Endodermal cell (in vitro differentiated cells): ENCODE results near the gene COL4A2. TPM values are rescaled to one million over a fixed set of nuclear protein-coding genes. Genes with fewer than 3 reads are reported as not detected.

Experiments used
- DNase-seq: peaks from one replicate; pipeline ENCODE4 v3.0.0-alpha.2; 2017
- H3K27ac ChIP-seq: 2 replicates; pipeline ENCODE4 v1.5.1; 2013; ENCODE audit warnings: mild to moderate bottlenecking, low read depth, low read length, moderate library complexity
- H3K27me3 ChIP-seq: 2 replicates; pipeline ENCODE4 v1.6.1; 2013; ENCODE audit warnings: mild to moderate bottlenecking, low read length, moderate library complexity; ENCODE audit not compliant: insufficient read depth, control insufficient read depth, poor library complexity, severe bottlenecking
- H3K36me3 ChIP-seq: 2 replicates; pipeline ENCODE4 v1.7.0; 2013; ENCODE audit warnings: mild to moderate bottlenecking, low read length, moderate library complexity; ENCODE audit not compliant: control insufficient read depth, insufficient read depth
- H3K4me1 ChIP-seq: one replicate; pipeline ENCODE4 v1.7.0; 2013; ENCODE audit warnings: low read length; ENCODE audit not compliant: control insufficient read depth, insufficient read depth
- H3K4me3 ChIP-seq: 2 replicates; pipeline ENCODE4 v1.5.1; 2013; ENCODE audit warnings: mild to moderate bottlenecking, low read length, moderate library complexity
- H3K9ac ChIP-seq: 2 replicates; pipeline ENCODE4 v1.6.1; 2013; ENCODE audit warnings: mild to moderate bottlenecking, low read length, moderate library complexity; ENCODE audit not compliant: poor library complexity, severe bottlenecking; ENCODE audit errors: extremely low read depth
- H3K9me3 ChIP-seq: 2 replicates; pipeline ENCODE4 v1.6.1; 2013; ENCODE audit warnings: mild to moderate bottlenecking, low read length, moderate library complexity; ENCODE audit not compliant: control insufficient read depth
- H3K27ac Mint-ChIP-seq: 2 replicates; pipeline ENCODE4 v1.8.0; 2020; ENCODE audit warnings: mixed read lengths
- H3K27me3 Mint-ChIP-seq: 2 replicates; pipeline ENCODE4 v1.8.0; 2021; ENCODE audit warnings: mild to moderate bottlenecking, mixed read lengths; ENCODE audit not compliant: insufficient read depth
- H3K36me3 Mint-ChIP-seq: 2 replicates; pipeline ENCODE4 v1.8.0; 2020; ENCODE audit warnings: low read depth, mixed read lengths
- H3K4me1 Mint-ChIP-seq: 2 replicates; pipeline ENCODE4 v1.8.0; 2020; ENCODE audit warnings: mixed read lengths
- H3K4me3 Mint-ChIP-seq: 2 replicates; pipeline ENCODE4 v1.8.0; 2020; ENCODE audit warnings: mild to moderate bottlenecking, moderate library complexity, mixed read lengths
- H3K9me3 Mint-ChIP-seq: 2 replicates; pipeline ENCODE4 v1.8.0; 2020; ENCODE audit warnings: mild to moderate bottlenecking, mixed read lengths
- WGBS, 2 experiments: methylation state at CpG; one replicate each; pipeline versions ENCODE4 v1.1.5 to v1.1.7; 2013; ENCODE audit warnings: missing lambda C conversion rate in 2 of 2, mixed read lengths in 1 of 2; ENCODE audit not compliant: insufficient coverage in 1 of 2, insufficient read length in 1 of 2; 5-methylcytosine and 5-hydroxymethylcytosine counted together
- total RNA-seq, 2 donors: library from RNA; stranded (reverse); fragmentation: NEBNext Ultra II Directional in 1 of 2; extraction: Animal tissue kit (Norgen Biotek cat#: 25700) in 1 of 2; gene quantifications; 2 replicates in 1 of 2; 3 replicates in 1 of 2; pipeline ENCODE4 v1.2.1, GENCODE V29; 2021
- TF ChIP-seq, protein P1 (sequence below): fragments of 200-600 bp; sonication (generic); conservative IDR thresholded peaks from 2 replicates; pipeline ENCODE4 v1.5.0; 2021; ENCODE audit warnings: antibody characterized with exemption, mild to moderate bottlenecking

The COL4A2 gene
- total RNA-seq, 2 donors from 2014 or later: 388 to 398 TPM

DNA sequence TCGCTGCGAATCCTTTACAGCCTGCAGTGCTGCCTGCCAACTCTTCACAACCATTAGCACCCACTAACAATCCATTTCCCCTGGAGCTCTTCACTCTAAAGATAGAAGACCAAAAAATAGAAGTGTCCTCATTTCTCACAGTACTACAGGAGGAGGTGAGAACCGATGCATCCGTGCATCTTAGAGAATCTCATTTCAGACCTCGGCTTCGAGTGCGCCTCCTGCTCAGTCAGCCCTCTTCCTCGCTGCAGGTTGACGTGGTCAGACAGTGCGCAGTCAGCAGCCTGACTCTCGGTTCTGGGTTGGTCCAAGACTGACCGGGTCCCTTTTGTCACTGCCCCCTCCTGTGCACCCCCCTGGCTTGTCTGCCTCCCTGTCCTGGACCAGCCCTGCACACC, 169.1 kb downstream of the COL4A2 start:
- H3K36me3 Mint-ChIP-seq: peaks cover 86% of the 10 kb centered on the region
- peaks cover 11% of the 10 kb centered on the region for H3K4me1 Mint-ChIP-seq
- H3K27ac ChIP-seq: no peak overlapping the region
- no peaks in the 10 kb centered on the region for H3K9me3 Mint-ChIP-seq
- TF ChIP-seq, protein P1, sequence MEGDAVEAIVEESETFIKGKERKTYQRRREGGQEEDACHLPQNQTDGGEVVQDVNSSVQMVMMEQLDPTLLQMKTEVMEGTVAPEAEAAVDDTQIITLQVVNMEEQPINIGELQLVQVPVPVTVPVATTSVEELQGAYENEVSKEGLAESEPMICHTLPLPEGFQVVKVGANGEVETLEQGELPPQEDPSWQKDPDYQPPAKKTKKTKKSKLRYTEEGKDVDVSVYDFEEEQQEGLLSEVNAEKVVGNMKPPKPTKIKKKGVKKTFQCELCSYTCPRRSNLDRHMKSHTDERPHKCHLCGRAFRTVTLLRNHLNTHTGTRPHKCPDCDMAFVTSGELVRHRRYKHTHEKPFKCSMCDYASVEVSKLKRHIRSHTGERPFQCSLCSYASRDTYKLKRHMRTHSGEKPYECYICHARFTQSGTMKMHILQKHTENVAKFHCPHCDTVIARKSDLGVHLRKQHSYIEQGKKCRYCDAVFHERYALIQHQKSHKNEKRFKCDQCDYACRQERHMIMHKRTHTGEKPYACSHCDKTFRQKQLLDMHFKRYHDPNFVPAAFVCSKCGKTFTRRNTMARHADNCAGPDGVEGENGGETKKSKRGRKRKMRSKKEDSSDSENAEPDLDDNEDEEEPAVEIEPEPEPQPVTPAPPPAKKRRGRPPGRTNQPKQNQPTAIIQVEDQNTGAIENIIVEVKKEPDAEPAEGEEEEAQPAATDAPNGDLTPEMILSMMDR: no peak
- H3K4me3 ChIP-seq: no peak overlapping the region
- H3K4me1 ChIP-seq: no peaks in the 10 kb centered on the region
- no peaks in the 10 kb centered on the region for H3K27me3 Mint-ChIP-seq
- H3K9ac ChIP-seq: no peak overlapping the region
- peaks cover 94% of the 10 kb centered on the region for H3K36me3 ChIP-seq
- 94 to 98% methylated on average over 12 of the region's 12 CpGs for WGBS, 2 experiments
- peak overlapping the region; percentile 82 for H3K27ac Mint-ChIP-seq
- H3K9me3 ChIP-seq: no peaks in the 10 kb centered on the region
- H3K27me3 ChIP-seq: no peaks in the 10 kb centered on the region
- no peak for DNase-seq
- H3K4me3 Mint-ChIP-seq: no peak overlapping the region

DNA sequence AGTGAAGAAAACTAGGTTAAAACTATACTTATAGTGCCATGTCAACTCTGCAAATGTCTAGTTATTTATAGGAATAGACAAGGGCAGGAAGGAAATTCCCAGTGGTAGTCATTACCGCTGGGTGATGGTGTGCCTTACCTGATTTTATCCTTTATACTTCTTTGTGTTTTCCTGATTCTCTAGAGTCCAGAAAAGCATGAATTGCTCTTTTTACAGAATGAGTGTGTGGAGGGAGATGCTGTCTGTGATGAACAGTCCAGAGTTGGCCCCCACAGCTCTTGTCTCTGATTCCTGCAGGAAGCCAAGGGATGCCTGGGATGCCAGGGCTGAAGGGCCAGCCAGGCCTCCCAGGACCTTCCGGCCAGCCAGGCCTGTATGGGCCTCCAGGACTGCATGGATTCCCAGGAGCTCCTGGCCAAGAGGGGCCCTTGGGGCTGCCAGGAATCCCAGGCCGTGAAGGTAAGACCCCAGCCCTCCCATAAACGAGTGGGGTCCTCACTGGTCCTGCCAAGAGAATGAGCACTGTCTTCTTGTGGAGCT, 170.7 kb downstream of the COL4A2 start:
- TF ChIP-seq, protein P1: no peak
- Mint-ChIP-seq H3K36me3 (peaks cover 86% of the 10 kb centered on the region), H3K9me3 (no peaks in the 10 kb centered on the region), H3K27me3 (no peaks in the 10 kb centered on the region), H3K27ac (no peak overlapping the region), H3K4me1 (peaks cover 11% of the 10 kb centered on the region), H3K4me3 (no peak overlapping the region)
- H3K9me3 ChIP-seq: no peaks in the 10 kb centered on the region
- no peak overlapping the region for H3K4me3 ChIP-seq
- H3K9ac ChIP-seq: no peak overlapping the region
- no peaks in the 10 kb centered on the region for H3K27me3 ChIP-seq
- DNase-seq: no peak
- H3K27ac ChIP-seq: no peak overlapping the region
- H3K36me3 ChIP-seq: peaks cover 92% of the 10 kb centered on the region
- 82 to 96% methylated on average over 2 to 4 of the region's 4 CpGs for WGBS, 2 experiments
- no peaks in the 10 kb centered on the region for H3K4me1 ChIP-seq

DNA sequence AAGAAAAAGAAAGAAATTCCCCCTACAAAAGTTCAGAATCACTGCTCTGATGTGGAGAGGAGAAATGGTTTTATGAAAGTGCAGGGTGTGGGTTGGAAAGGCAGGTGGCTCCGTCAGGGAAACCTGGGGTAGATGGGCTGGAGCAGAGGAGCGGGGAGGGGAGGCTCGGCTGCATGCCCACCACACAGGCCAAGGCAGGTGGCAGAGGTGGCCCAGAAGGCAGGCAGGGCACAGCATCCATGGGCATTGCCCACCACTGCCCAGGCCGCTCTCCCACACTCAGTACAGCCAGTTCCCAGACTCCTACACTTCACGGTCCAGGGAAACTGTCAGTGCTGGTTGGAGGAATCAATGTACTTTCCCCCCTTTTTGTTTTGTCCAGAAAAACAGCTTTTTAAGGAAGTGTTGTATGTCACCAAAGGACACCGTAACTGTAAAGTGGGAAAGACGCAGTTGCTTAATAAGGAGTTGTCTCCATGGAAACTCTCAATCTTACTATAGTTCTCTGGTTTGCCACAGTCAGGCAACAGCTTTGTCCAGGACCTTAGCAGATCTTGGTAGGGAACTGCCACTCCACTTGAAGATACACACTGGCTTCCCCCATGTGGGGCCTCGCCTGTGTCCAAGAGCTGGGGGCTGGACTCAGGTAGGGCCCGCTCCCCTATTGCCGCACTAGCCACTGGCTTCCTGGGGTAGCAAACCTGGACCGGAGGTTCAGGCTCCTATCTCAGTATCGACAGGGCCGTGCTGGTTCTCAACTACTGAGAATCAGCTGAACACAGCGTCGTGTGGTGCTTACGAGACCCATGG, 171.5 kb downstream of the COL4A2 start:
- no peak for DNase-seq
- Mint-ChIP-seq H3K27ac (peak overlapping the region; percentile 61), H3K4me1 (peaks cover 11% of the 10 kb centered on the region), H3K9me3 (no peaks in the 10 kb centered on the region), H3K4me3 (no peak overlapping the region), H3K27me3 (no peaks in the 10 kb centered on the region), H3K36me3 (peaks cover 90% of the 10 kb centered on the region)
- Histone ChIP-seq H3K36me3 (peaks cover 92% of the 10 kb centered on the region), H3K4me1 (no peaks in the 10 kb centered on the region), H3K9me3 (no peaks in the 10 kb centered on the region), H3K27ac (no peak overlapping the region), H3K9ac (no peak overlapping the region), H3K27me3 (no peaks in the 10 kb centered on the region), H3K4me3 (no peak overlapping the region)
- TF ChIP-seq, protein P1: no peak
- WGBS, 2 experiments: 95 to 96% methylated on average over 11 to 16 of the region's 16 CpGs
